BJ (cell line): ENCODE results near the gene PRTG. TPM values are rescaled to one million over a fixed set of nuclear protein-coding genes. Genes with fewer than 3 reads are reported as not detected.
A peak's percentile ranks its signal among the peaks of the same experiment; 100 is the strongest.

Experiments
- CTCF ChIA-PET: fragments of 350-600 bp; formaldehyde crosslinking; extraction: SDS; loops from one replicate; lab custom pipeline; 2021; ENCODE audit warnings: antibody characterized with exemption, inconsistent platforms; lab: Yijun Ruan, JAX
- POLR2A ChIA-PET: fragments of 300-600 bp; sonication (Branson Sonifier 250); formaldehyde crosslinking; extraction: SDS; loops from one replicate; lab custom pipeline; 2021; ENCODE audit warnings: antibody characterized with exemption; lab: Charles Lee
- DNase-seq: peaks from one replicate; pipeline ENCODE4 v3.0.0-alpha.2; 2011; ENCODE audit warnings: low read depth
- H3K27me3 ChIP-seq: 2 replicates; pipeline ENCODE4 v1.6.0; 2011; ENCODE audit warnings: low read length; ENCODE audit not compliant: control insufficient read depth, insufficient read depth
- H3K36me3 ChIP-seq: 2 replicates; pipeline ENCODE4 v1.5.1; 2011; ENCODE audit warnings: low read length; ENCODE audit not compliant: control insufficient read depth, insufficient read depth
- H3K4me3 ChIP-seq: 2 replicates; pipeline ENCODE4 v1.5.1; 2011; ENCODE audit warnings: low read depth, mild to moderate bottlenecking, control low read depth, low read length
- polyA plus RNA-seq: library from polyadenylated mRNA; depleted of rRNA; stranded (reverse); fragments of >200 nt; gene quantifications from 2 replicates; pipeline ENCODE4 v1.2.3, GENCODE V29; 2011
- TF ChIP-seq, protein P1 (sequence below): IDR thresholded peaks from 2 replicates; pipeline ENCODE4 v1.5.1; 2011; ENCODE audit warnings: low read depth, mild to moderate bottlenecking, control low read depth, inconsistent platforms, low read length, moderate library complexity; ENCODE audit not compliant: insufficient read depth

Gene PRTG
- polyA plus RNA-seq, 1 experiment: 0.94 TPM

DNA sequence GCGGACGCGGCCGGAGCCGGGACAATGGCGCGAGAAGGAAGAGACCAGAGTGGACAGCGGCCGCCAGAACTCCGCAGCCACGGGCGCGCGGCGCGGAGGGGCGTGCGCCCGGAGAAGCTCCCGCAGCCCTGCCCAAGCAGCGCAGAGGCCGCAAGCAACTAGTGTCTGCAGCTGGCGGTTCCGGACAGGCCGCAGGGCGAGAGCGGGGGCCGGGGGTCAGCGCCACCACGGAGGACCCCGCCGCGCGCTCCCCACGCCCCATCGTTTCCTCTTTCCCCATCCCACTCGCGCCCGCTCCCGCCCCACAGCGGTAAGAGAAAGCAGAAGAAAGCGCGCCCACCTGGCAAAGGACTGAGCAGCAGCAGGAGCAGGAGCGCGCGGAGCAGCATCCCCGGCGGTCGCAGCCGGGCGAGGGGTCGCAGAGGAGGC lies 440 bp downstream of the PRTG start:
- ChIA-PET POLR2A (no interaction called here), CTCF (interaction anchor here (1.0 to 1.8 kb wide), 3 partner anchors 33 to 79 kb away, joined by 3 to 6 read pairs (median 4); no protein-coding TSS in a partner anchor)
- H3K4me3 ChIP-seq: peak overlapping the region; percentile 82
- DNase-seq: no peak
- no peaks in the 10 kb centered on the region for H3K27me3 ChIP-seq
- TF ChIP-seq, protein P1, sequence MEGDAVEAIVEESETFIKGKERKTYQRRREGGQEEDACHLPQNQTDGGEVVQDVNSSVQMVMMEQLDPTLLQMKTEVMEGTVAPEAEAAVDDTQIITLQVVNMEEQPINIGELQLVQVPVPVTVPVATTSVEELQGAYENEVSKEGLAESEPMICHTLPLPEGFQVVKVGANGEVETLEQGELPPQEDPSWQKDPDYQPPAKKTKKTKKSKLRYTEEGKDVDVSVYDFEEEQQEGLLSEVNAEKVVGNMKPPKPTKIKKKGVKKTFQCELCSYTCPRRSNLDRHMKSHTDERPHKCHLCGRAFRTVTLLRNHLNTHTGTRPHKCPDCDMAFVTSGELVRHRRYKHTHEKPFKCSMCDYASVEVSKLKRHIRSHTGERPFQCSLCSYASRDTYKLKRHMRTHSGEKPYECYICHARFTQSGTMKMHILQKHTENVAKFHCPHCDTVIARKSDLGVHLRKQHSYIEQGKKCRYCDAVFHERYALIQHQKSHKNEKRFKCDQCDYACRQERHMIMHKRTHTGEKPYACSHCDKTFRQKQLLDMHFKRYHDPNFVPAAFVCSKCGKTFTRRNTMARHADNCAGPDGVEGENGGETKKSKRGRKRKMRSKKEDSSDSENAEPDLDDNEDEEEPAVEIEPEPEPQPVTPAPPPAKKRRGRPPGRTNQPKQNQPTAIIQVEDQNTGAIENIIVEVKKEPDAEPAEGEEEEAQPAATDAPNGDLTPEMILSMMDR: peak; percentile 14; the same call in 1 of the 2 replicates
- H3K36me3 ChIP-seq: no peaks in the 10 kb centered on the region; the same call in 1 of the 2 replicates

- no peak for DNase-seq
- ChIA-PET CTCF (interaction anchor here (1.0 to 1.8 kb wide), 4 partner anchors 17 to 80 kb away, joined by 3 to 6 read pairs (median 4); no protein-coding TSS in a partner anchor), POLR2A (no interaction called here)
- Histone ChIP-seq H3K27me3 (no peaks in the 10 kb centered on the region), H3K36me3 (no peaks in the 10 kb centered on the region; the same call in 1 of the 2 replicates), H3K4me3 (peak overlapping the region; percentile 82)
- TF ChIP-seq, protein P1: peak; percentile 23; the same call in 1 of the 2 replicates
These were observed 987 bp downstream of the PRTG start for GRCh38 chr15:55741833-55742497.

DNA sequence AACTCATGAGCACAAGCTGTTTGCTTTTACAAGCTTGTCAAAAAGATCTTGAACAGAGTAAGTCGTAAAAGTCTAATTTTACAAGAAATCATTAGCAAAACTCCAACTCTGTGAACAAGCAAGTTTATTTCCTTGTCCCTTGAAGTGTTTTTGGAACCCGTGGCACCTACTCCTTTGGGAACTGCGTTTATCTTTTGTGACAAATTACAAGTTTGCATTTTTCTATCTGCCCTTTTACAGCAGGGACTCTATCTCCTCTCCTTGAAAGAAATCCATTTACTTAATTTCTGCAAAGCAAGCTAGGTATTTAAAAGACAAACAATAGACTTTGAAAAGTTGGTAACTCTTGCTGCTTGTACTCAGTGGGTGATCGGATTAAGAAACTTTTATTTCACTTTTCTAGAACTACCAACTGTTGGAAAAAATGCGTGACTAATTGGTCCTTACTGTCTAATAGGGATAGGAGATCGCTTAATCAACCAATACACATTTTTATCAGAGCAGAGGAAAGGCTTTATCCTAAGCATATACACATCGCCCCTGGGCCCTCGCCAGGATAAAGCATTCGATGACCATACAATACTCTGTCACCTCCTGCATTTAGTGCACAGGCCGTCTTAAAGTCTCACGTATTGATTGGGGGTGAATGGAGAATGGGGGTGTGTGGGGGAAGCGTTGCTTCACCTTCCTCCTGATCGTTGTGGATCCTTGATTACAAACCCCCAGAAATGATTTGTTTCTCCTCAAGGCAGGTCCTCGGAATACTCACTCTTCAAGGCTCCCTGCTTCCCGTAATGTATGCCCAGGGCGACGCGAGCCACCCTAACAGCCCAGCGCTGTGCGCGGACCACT lies 1.7 kb downstream of the PRTG start:
- Histone ChIP-seq H3K27me3 (no peaks in the 10 kb centered on the region), H3K36me3 (no peaks in the 10 kb centered on the region; the same call in 1 of the 2 replicates), H3K4me3 (peak overlapping the region; percentile 82)
- TF ChIP-seq, protein P1: no peak
- ChIA-PET POLR2A (no interaction called here), CTCF (interaction anchor here (1.0 to 1.8 kb wide), 5 partner anchors 16 to 81 kb away, joined by 3 to 6 read pairs (median 3); no protein-coding TSS in a partner anchor)
- DNase-seq: no peak

GRCh38 chr15:55740359-55740878 lies 2.5 kb downstream of the PRTG start:
- DNase-seq: no peak
- ChIA-PET POLR2A (no interaction called here), CTCF (interaction anchor here (1.2 kb wide), 1 partner anchor 24 kb away, joined by 3 read pairs; no protein-coding TSS in a partner anchor)
- no peaks in the 10 kb centered on the region; the same call in 1 of the 2 replicates for H3K36me3 ChIP-seq
- TF ChIP-seq, protein P1: no peak
- H3K4me3 ChIP-seq: no peak overlapping the region
- H3K27me3 ChIP-seq: no peaks in the 10 kb centered on the region
